WTC11 (cell line): ENCODE data around the gene ZCCHC4.

Source experiments
- ATF1 ChIP-seq: sonication (generic); formaldehyde crosslinking; IDR thresholded peaks from 2 replicates; pipeline ENCODE4 v1.8.1; 2023; ENCODE audit warnings: mild to moderate bottlenecking, moderate library complexity, missing genetic modification reagents
- CBFB ChIP-seq: sonication (generic); formaldehyde crosslinking; IDR thresholded peaks from 2 replicates; pipeline ENCODE4 v1.8.1; 2022; ENCODE audit warnings: mild to moderate bottlenecking, low read depth, missing genetic modification reagents
- ETV6 ChIP-seq: sonication (generic); formaldehyde crosslinking; IDR thresholded peaks from 2 replicates; pipeline ENCODE4 v1.8.1; 2022; ENCODE audit warnings: mild to moderate bottlenecking, missing genetic modification reagents
- KAT7 ChIP-seq: sonication (generic); formaldehyde crosslinking; IDR thresholded peaks from 2 replicates; pipeline ENCODE4 v1.8.1; 2023; ENCODE audit warnings: missing genetic modification reagents, mild to moderate bottlenecking, borderline replicate concordance
- NR2C2 ChIP-seq: sonication (generic); formaldehyde crosslinking; IDR thresholded peaks from 2 replicates; pipeline ENCODE4 v1.8.0; 2022; ENCODE audit warnings: mild to moderate bottlenecking, missing genetic modification reagents
- NR3C1 ChIP-seq: sonication (generic); formaldehyde crosslinking; conservative IDR thresholded peaks from 2 replicates; pipeline ENCODE4 v1.8.1; 2023; ENCODE audit warnings: low read depth, mild to moderate bottlenecking, missing genetic modification reagents
- TF ChIP-seq, protein P1 (sequence below): sonication (generic); formaldehyde crosslinking; IDR thresholded peaks from 2 replicates; pipeline ENCODE4 v1.8.1; 2023; ENCODE audit warnings: mild to moderate bottlenecking, moderate library complexity, missing genetic modification reagents
- TF ChIP-seq, protein P2 (sequence below): fragments of 200-600 bp; IDR thresholded peaks from 2 replicates; pipeline ENCODE4 v1.8.0; 2022; ENCODE audit warnings: antibody characterized with exemption
- TF ChIP-seq, protein P3 (sequence below): sonication (generic); formaldehyde crosslinking; IDR thresholded peaks from 2 replicates; pipeline ENCODE4 v1.8.0; 2022; ENCODE audit warnings: mild to moderate bottlenecking, missing genetic modification reagents
- TF ChIP-seq, protein P4 (sequence below): sonication (generic); formaldehyde crosslinking; IDR thresholded peaks from 2 replicates; pipeline ENCODE4 v1.8.1; 2023; ENCODE audit warnings: mild to moderate bottlenecking, missing genetic modification reagents, borderline replicate concordance
- TF ChIP-seq, protein P5 (sequence below): sonication (generic); formaldehyde crosslinking; IDR thresholded peaks from 2 replicates; pipeline ENCODE4 v1.8.1; 2022; ENCODE audit warnings: mild to moderate bottlenecking, missing genetic modification reagents, moderate library complexity, borderline replicate concordance

DNA sequence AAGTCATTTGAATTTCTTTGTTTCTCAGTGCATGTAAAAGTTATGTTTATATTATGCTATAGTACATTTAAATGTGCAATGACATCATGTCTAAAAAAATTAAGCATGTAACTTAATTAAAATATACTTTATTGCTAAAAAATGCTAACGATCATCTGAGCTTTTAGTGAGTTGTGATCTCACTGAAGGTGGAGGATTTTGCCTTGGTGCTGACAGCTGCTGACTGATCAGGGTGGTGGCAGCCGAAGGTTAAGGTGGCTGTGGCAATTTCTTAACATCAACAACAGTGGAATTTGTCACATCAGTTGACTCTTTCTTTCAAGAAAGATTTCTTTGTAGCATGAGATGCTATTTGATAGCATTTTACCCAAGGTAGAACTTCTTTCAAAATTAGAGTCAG lies 71.1 kb downstream of the ZCCHC4 start:
- TF ChIP-seq, protein P1, sequence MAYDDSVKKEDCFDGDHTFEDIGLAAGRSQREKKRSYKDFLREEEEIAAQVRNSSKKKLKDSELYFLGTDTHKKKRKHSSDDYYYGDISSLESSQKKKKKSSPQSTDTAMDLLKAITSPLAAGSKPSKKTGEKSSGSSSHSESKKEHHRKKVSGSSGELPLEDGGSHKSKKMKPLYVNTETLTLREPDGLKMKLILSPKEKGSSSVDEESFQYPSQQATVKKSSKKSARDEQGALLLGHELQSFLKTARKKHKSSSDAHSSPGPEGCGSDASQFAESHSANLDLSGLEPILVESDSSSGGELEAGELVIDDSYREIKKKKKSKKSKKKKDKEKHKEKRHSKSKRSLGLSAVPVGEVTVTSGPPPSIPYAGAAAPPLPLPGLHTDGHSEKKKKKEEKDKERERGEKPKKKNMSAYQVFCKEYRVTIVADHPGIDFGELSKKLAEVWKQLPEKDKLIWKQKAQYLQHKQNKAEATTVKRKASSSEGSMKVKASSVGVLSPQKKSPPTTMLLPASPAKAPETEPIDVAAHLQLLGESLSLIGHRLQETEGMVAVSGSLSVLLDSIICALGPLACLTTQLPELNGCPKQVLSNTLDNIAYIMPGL = no peak
- TF ChIP-seq KAT7 = no peak
- TF ChIP-seq, protein P2, sequence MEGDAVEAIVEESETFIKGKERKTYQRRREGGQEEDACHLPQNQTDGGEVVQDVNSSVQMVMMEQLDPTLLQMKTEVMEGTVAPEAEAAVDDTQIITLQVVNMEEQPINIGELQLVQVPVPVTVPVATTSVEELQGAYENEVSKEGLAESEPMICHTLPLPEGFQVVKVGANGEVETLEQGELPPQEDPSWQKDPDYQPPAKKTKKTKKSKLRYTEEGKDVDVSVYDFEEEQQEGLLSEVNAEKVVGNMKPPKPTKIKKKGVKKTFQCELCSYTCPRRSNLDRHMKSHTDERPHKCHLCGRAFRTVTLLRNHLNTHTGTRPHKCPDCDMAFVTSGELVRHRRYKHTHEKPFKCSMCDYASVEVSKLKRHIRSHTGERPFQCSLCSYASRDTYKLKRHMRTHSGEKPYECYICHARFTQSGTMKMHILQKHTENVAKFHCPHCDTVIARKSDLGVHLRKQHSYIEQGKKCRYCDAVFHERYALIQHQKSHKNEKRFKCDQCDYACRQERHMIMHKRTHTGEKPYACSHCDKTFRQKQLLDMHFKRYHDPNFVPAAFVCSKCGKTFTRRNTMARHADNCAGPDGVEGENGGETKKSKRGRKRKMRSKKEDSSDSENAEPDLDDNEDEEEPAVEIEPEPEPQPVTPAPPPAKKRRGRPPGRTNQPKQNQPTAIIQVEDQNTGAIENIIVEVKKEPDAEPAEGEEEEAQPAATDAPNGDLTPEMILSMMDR = no peak
- TF ChIP-seq NR2C2 (CRISPR knock-in tag) = no peak
- TF ChIP-seq, protein P3, sequence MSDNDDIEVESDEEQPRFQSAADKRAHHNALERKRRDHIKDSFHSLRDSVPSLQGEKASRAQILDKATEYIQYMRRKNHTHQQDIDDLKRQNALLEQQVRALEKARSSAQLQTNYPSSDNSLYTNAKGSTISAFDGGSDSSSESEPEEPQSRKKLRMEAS (CRISPR knock-in tag) = no peak
- TF ChIP-seq, protein P4, sequence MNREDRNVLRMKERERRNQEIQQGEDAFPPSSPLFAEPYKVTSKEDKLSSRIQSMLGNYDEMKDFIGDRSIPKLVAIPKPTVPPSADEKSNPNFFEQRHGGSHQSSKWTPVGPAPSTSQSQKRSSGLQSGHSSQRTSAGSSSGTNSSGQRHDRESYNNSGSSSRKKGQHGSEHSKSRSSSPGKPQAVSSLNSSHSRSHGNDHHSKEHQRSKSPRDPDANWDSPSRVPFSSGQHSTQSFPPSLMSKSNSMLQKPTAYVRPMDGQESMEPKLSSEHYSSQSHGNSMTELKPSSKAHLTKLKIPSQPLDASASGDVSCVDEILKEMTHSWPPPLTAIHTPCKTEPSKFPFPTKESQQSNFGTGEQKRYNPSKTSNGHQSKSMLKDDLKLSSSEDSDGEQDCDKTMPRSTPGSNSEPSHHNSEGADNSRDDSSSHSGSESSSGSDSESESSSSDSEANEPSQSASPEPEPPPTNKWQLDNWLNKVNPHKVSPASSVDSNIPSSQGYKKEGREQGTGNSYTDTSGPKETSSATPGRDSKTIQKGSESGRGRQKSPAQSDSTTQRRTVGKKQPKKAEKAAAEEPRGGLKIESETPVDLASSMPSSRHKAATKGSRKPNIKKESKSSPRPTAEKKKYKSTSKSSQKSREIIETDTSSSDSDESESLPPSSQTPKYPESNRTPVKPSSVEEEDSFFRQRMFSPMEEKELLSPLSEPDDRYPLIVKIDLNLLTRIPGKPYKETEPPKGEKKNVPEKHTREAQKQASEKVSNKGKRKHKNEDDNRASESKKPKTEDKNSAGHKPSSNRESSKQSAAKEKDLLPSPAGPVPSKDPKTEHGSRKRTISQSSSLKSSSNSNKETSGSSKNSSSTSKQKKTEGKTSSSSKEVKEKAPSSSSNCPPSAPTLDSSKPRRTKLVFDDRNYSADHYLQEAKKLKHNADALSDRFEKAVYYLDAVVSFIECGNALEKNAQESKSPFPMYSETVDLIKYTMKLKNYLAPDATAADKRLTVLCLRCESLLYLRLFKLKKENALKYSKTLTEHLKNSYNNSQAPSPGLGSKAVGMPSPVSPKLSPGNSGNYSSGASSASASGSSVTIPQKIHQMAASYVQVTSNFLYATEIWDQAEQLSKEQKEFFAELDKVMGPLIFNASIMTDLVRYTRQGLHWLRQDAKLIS = no peak
- TF ChIP-seq ATF1 (CRISPR knock-in tag) = no peak
- TF ChIP-seq, protein P5, sequence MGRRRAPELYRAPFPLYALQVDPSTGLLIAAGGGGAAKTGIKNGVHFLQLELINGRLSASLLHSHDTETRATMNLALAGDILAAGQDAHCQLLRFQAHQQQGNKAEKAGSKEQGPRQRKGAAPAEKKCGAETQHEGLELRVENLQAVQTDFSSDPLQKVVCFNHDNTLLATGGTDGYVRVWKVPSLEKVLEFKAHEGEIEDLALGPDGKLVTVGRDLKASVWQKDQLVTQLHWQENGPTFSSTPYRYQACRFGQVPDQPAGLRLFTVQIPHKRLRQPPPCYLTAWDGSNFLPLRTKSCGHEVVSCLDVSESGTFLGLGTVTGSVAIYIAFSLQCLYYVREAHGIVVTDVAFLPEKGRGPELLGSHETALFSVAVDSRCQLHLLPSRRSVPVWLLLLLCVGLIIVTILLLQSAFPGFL = no peak
- no peak for TF ChIP-seq ETV6 (CRISPR knock-in tag)
- TF ChIP-seq NR3C1 = no peak
- TF ChIP-seq CBFB (CRISPR knock-in tag) = no peak
